SJCRH30 (cell line): Measurements from ENCODE around the gene CD177. TPM values are rescaled to one million over a fixed set of nuclear protein-coding genes. Genes with fewer than 3 reads are reported as not detected.
"Not testable (repeated sequence)": the region's sequence is repeated elsewhere in the genome, so short reads cannot be mapped to it uniquely, and the experiment has no call there.

Experiments
- DNase-seq, 2 experiments: peaks; one replicate each; pipeline ENCODE4 v3.0.0-alpha.2; 2015 to 2020
- H3K27ac ChIP-seq: fragments of 250-450 bp; sonication (Bioruptor Pico); 2 replicates; pipeline ENCODE4 v1.5.1; 2020; ENCODE audit warnings: mild to moderate bottlenecking, moderate library complexity
- H3K27me3 ChIP-seq: fragments of 250-450 bp; sonication (Bioruptor Pico); 2 replicates; pipeline ENCODE4 v1.5.1; 2020; ENCODE audit warnings: mild to moderate bottlenecking, moderate library complexity
- H3K36me3 ChIP-seq: fragments of 250-450 bp; sonication (Bioruptor Pico); 2 replicates; pipeline ENCODE4 v1.5.1; 2020; ENCODE audit warnings: mild to moderate bottlenecking, moderate library complexity
- H3K4me1 ChIP-seq: fragments of 250-450 bp; sonication (Bioruptor Pico); 2 replicates; pipeline ENCODE4 v1.5.1; 2020; ENCODE audit warnings: mild to moderate bottlenecking, moderate library complexity
- H3K4me3 ChIP-seq: fragments of 250-450 bp; sonication (Bioruptor Pico); 2 replicates; pipeline ENCODE4 v1.5.1; 2020; ENCODE audit warnings: mild to moderate bottlenecking, moderate library complexity
- H3K9me3 ChIP-seq: fragments of 250-450 bp; sonication (Bioruptor Pico); replicated peaks from 2 replicates; pipeline ENCODE4 v1.5.1; 2020; ENCODE audit warnings: mild to moderate bottlenecking, moderate library complexity
- total RNA-seq: library from RNA; depleted of rRNA; stranded (reverse); fragments of >200 nt; shearing (Covaris generic); gene quantifications from 2 replicates; pipeline ENCODE4 v1.2.3, GENCODE V29; 2014

CD177 gene
- total RNA-seq, 1 experiment from 2014 or later, result not detected

GRCh38 chr19:43344347-43344925 is 9.1 kb upstream of the CD177 start:
- H3K9me3 ChIP-seq, result not testable (repeated sequence)

GRCh38 chr19:43349813-43350212 is 3.7 kb upstream of the CD177 start:
- H3K27ac ChIP-seq, H3K4me3 ChIP-seq, H3K9me3 ChIP-seq, H3K27me3 ChIP-seq, H3K36me3 ChIP-seq, H3K4me1 ChIP-seq, DNase-seq: not testable (repeated sequence)

More at GRCh38 chr19:43344347-43344925, 9.1 kb upstream of the CD177 start:
- not testable (repeated sequence) for DNase-seq, H3K27me3 ChIP-seq, H3K27ac ChIP-seq, H3K4me3 ChIP-seq, H3K36me3 ChIP-seq, H3K4me1 ChIP-seq

GRCh38 chr19:43351998-43352746 is 1.3 kb upstream of the CD177 start:
- DNase-seq, result no peak
- Histone ChIP-seq H3K36me3 (no peaks in the 10 kb centered on the region), H3K4me1 (no peaks in the 10 kb centered on the region), H3K9me3 (no peaks in the 10 kb centered on the region), H3K27me3 (no peaks in the 10 kb centered on the region), H3K27ac (no peak overlapping the region), H3K4me3 (no peak overlapping the region)

GRCh38 chr19:43354305-43354627 is 780 bp downstream of the CD177 start:
- Histone ChIP-seq H3K4me3 (no peak overlapping the region), H3K27me3 (no peaks in the 10 kb centered on the region), H3K9me3 (no peaks in the 10 kb centered on the region), H3K27ac (no peak overlapping the region), H3K4me1 (no peaks in the 10 kb centered on the region), H3K36me3 (no peaks in the 10 kb centered on the region)
- no peak for DNase-seq

GRCh38 chr19:43356749-43357148 is 3.3 kb downstream of the CD177 start:
- not testable (repeated sequence) for H3K9me3 ChIP-seq, H3K27me3 ChIP-seq, H3K36me3 ChIP-seq, H3K4me3 ChIP-seq, H3K27ac ChIP-seq, DNase-seq, H3K4me1 ChIP-seq

- H3K4me1 ChIP-seq, result no peaks in the 10 kb centered on the region
- H3K4me3 ChIP-seq, result no peak overlapping the region
- no peaks in the 10 kb centered on the region for H3K27me3 ChIP-seq
- DNase-seq, result no peak
- H3K27ac ChIP-seq, result no peak overlapping the region
- no peaks in the 10 kb centered on the region for H3K36me3 ChIP-seq
- H3K9me3 ChIP-seq, result no peaks in the 10 kb centered on the region
Observed at GRCh38 chr19:43362179-43362578, 8.7 kb downstream of the CD177 start.

GRCh38 chr19:43362745-43363144 is 9.3 kb downstream of the CD177 start:
- Histone ChIP-seq H3K27ac (no peak overlapping the region), H3K36me3 (no peaks in the 10 kb centered on the region), H3K4me1 (no peaks in the 10 kb centered on the region), H3K9me3 (no peaks in the 10 kb centered on the region), H3K4me3 (no peak overlapping the region), H3K27me3 (no peaks in the 10 kb centered on the region)
- no peak for DNase-seq

GRCh38 chr19:43365677-43366076 is 12.2 kb downstream of the CD177 start:
- not testable (repeated sequence) for H3K36me3 ChIP-seq, H3K27me3 ChIP-seq, H3K9me3 ChIP-seq, H3K27ac ChIP-seq, H3K4me3 ChIP-seq, DNase-seq, H3K4me1 ChIP-seq

- Histone ChIP-seq H3K4me3 (no peak overlapping the region), H3K27ac (no peak overlapping the region), H3K9me3 (no peaks in the 10 kb centered on the region), H3K27me3 (no peaks in the 10 kb centered on the region), H3K36me3 (no peaks in the 10 kb centered on the region), H3K4me1 (no peaks in the 10 kb centered on the region)
- DNase-seq, result no peak
Observed at GRCh38 chr19:43367822-43368221, 14.3 kb downstream of the CD177 start.

- not testable (repeated sequence) for H3K36me3 ChIP-seq, H3K27ac ChIP-seq, H3K9me3 ChIP-seq, H3K4me1 ChIP-seq, H3K4me3 ChIP-seq, DNase-seq, H3K27me3 ChIP-seq
Observed at GRCh38 chr19:43368897-43369296, 15.4 kb downstream of the CD177 start.

- Histone ChIP-seq H3K9me3 (no peaks in the 10 kb centered on the region), H3K4me3 (no peak overlapping the region), H3K27me3 (no peaks in the 10 kb centered on the region), H3K27ac (no peak overlapping the region), H3K4me1 (no peaks in the 10 kb centered on the region), H3K36me3 (no peaks in the 10 kb centered on the region)
- no peak for DNase-seq
Observed at GRCh38 chr19:43371909-43372308, 18.4 kb downstream of the CD177 start.

- no peak overlapping the region for H3K4me3 ChIP-seq
- no peak for DNase-seq
- H3K27me3 ChIP-seq, result no peaks in the 10 kb centered on the region
- no peaks in the 10 kb centered on the region for H3K36me3 ChIP-seq
- H3K9me3 ChIP-seq, result no peaks in the 10 kb centered on the region
- no peak overlapping the region for H3K27ac ChIP-seq
- H3K4me1 ChIP-seq, result no peaks in the 10 kb centered on the region
Observed at GRCh38 chr19:43372462-43372861, 19.0 kb downstream of the CD177 start.

- DNase-seq, H3K9me3 ChIP-seq, H3K36me3 ChIP-seq, H3K4me1 ChIP-seq, H3K27me3 ChIP-seq, H3K27ac ChIP-seq, H3K4me3 ChIP-seq: not testable (repeated sequence)
Observed at GRCh38 chr19:43377624-43378023, 24.1 kb downstream of the CD177 start.

GRCh38 chr19:43380008-43380407 is 26.5 kb downstream of the CD177 start:
- H3K36me3 ChIP-seq, result no peaks in the 10 kb centered on the region
- DNase-seq, result no peak
- H3K9me3 ChIP-seq, result no peaks in the 10 kb centered on the region
- no peaks in the 10 kb centered on the region for H3K4me1 ChIP-seq
- H3K27ac ChIP-seq, result no peak overlapping the region
- no peak overlapping the region for H3K4me3 ChIP-seq
- H3K27me3 ChIP-seq, result no peaks in the 10 kb centered on the region

- no peaks in the 10 kb centered on the region for H3K9me3 ChIP-seq
- no peaks in the 10 kb centered on the region for H3K27me3 ChIP-seq
- DNase-seq, result no peak
- no peaks in the 10 kb centered on the region for H3K4me1 ChIP-seq
- H3K36me3 ChIP-seq, result no peaks in the 10 kb centered on the region
- no peak overlapping the region for H3K27ac ChIP-seq
- H3K4me3 ChIP-seq, result no peak overlapping the region
Observed at GRCh38 chr19:43380771-43381386, 27.4 kb downstream of the CD177 start.
